NCI-H2029 (cell line): Measurements from ENCODE around the gene LEFTY2.
A peak's percentile ranks its signal among the peaks of the same experiment; 100 is the strongest.
"Not testable (repeated sequence)": the region's sequence is repeated elsewhere in the genome, so short reads cannot be mapped to it uniquely, and the experiment has no call there.

Experiments used
- DNase-seq: peaks from one replicate; lab custom pipeline; 2025; lab: John Stamatoyannopoulos, UW

The LEFTY2 gene

GRCh38 chr1:225941187-225941941, at the start of gene LEFTY2:
Gene LEFTY2 (minus strand): TSS chr1:225941220. CDS start chr1:225941140, 80 bp downstream.
- DNase-seq: no peak

GRCh38 chr1:225987491-225988316, 46.7 kb upstream of the LEFTY2 start:
- peak; percentile 25 for DNase-seq

GRCh38 chr1:225981714-225982113, 40.7 kb upstream of the LEFTY2 start:
- no peak for DNase-seq

- DNase-seq: no peak
Measured at GRCh38 chr1:225980005-225980836, 39.2 kb upstream of the LEFTY2 start.

- DNase-seq: no peak
Measured at GRCh38 chr1:225979421-225979820, 38.4 kb upstream of the LEFTY2 start.

- DNase-seq: no peak
Measured at GRCh38 chr1:225977937-225978748, 37.1 kb upstream of the LEFTY2 start.

GRCh38 chr1:225975146-225975545, 34.1 kb upstream of the LEFTY2 start:
- not testable (repeated sequence) for DNase-seq

GRCh38 chr1:225974454-225974853, 33.4 kb upstream of the LEFTY2 start:
- DNase-seq: no peak

- DNase-seq: peak; percentile 80
Measured at GRCh38 chr1:225973158-225973557, 32.1 kb upstream of the LEFTY2 start.

- no peak for DNase-seq
Measured at GRCh38 chr1:225972344-225973152, 31.5 kb upstream of the LEFTY2 start.

- DNase-seq: not testable (repeated sequence)
Measured at GRCh38 chr1:225970592-225971157, 29.7 kb upstream of the LEFTY2 start.

- DNase-seq: not testable (repeated sequence)
Measured at GRCh38 chr1:225969751-225970150, 28.7 kb upstream of the LEFTY2 start.

GRCh38 chr1:225965231-225965630, 24.2 kb upstream of the LEFTY2 start:
- DNase-seq: no peak

GRCh38 chr1:225963735-225964530, 22.9 kb upstream of the LEFTY2 start:
- DNase-seq: no peak

GRCh38 chr1:225962440-225962975, 21.5 kb upstream of the LEFTY2 start:
- DNase-seq: no peak

- DNase-seq: no peak
Measured at GRCh38 chr1:225961659-225962439, 20.8 kb upstream of the LEFTY2 start.

GRCh38 chr1:225958041-225958440, 17.0 kb upstream of the LEFTY2 start:
- DNase-seq: no peak

GRCh38 chr1:225954753-225955152, 13.7 kb upstream of the LEFTY2 start:
- no peak for DNase-seq
